Measurements from ENCODE around the gene SEMA6D.
"Not testable (repeated sequence)": the region's sequence is repeated elsewhere in the genome, so short reads cannot be mapped to it uniquely, and the experiment has no call there.

The SEMA6D gene

GRCh38 chr15:47715856-47716445, 1.4 kb upstream of the SEMA6D start:
- no peak for DNase-seq (ENCODE audit: low read depth in 2 of 2)

GRCh38 chr15:47716516-47716915, 789 bp upstream of the SEMA6D start:
- DNase-seq (ENCODE audit: low read depth in 2 of 2): no peak

- DNase-seq (ENCODE audit: low read depth in 2 of 2): no peak
Observed at GRCh38 chr15:47718497-47719437, 1.5 kb downstream of the SEMA6D start.

GRCh38 chr15:47719730-47720129, 2.4 kb downstream of the SEMA6D start:
- no peak for DNase-seq (ENCODE audit: low read depth in 2 of 2)

- no peak for DNase-seq (ENCODE audit: low read depth in 2 of 2)
Observed at GRCh38 chr15:47720555-47720954, 3.2 kb downstream of the SEMA6D start.

GRCh38 chr15:47721676-47722075, 4.4 kb downstream of the SEMA6D start:
- DNase-seq (ENCODE audit: low read depth in 2 of 2): no peak

- no peak for DNase-seq (ENCODE audit: low read depth in 2 of 2)
Observed at GRCh38 chr15:47724346-47724745, 7.0 kb downstream of the SEMA6D start.

GRCh38 chr15:47725051-47725450, 7.7 kb downstream of the SEMA6D start:
- DNase-seq (ENCODE audit: low read depth in 2 of 2): no peak

- DNase-seq (ENCODE audit: low read depth in 2 of 2): no peak
Observed at GRCh38 chr15:47725906-47726305, 8.6 kb downstream of the SEMA6D start.

- no peak for DNase-seq (ENCODE audit: low read depth in 2 of 2)
Observed at GRCh38 chr15:47726399-47726823, 9.1 kb downstream of the SEMA6D start.

GRCh38 chr15:47727137-47727536, 9.8 kb downstream of the SEMA6D start:
- no peak for DNase-seq (ENCODE audit: low read depth in 2 of 2)

GRCh38 chr15:47727676-47728075, 10.4 kb downstream of the SEMA6D start:
- DNase-seq (ENCODE audit: low read depth in 2 of 2): no peak

- DNase-seq (ENCODE audit: low read depth in 2 of 2): no peak
Observed at GRCh38 chr15:47728426-47728825, 11.1 kb downstream of the SEMA6D start.

GRCh38 chr15:47728886-47729285, 11.6 kb downstream of the SEMA6D start:
- DNase-seq (ENCODE audit: low read depth in 2 of 2): no peak

GRCh38 chr15:47731230-47731629, 13.9 kb downstream of the SEMA6D start:
- DNase-seq (ENCODE audit: low read depth in 2 of 2): no peak

GRCh38 chr15:47732248-47732647, 14.9 kb downstream of the SEMA6D start:
- no peak for DNase-seq (ENCODE audit: low read depth in 2 of 2)

GRCh38 chr15:47733085-47733484, 15.8 kb downstream of the SEMA6D start:
- DNase-seq (ENCODE audit: low read depth in 2 of 2): no peak

- no peak for DNase-seq (ENCODE audit: low read depth in 2 of 2)
Observed at GRCh38 chr15:47736143-47736786, 19.0 kb downstream of the SEMA6D start.

- no peak for DNase-seq (ENCODE audit: low read depth in 2 of 2)
Observed at GRCh38 chr15:47737477-47737876, 20.2 kb downstream of the SEMA6D start.

GRCh38 chr15:47738144-47738825, 21.0 kb downstream of the SEMA6D start:
- not testable (repeated sequence) for DNase-seq (ENCODE audit: low read depth in 2 of 2)

GRCh38 chr15:47741082-47741481, 23.8 kb downstream of the SEMA6D start:
- no peak for DNase-seq (ENCODE audit: low read depth in 2 of 2)

- no peak for DNase-seq (ENCODE audit: low read depth in 2 of 2)
Observed at GRCh38 chr15:47741907-47742306, 24.6 kb downstream of the SEMA6D start.

Data from activated CD8-positive, alpha-beta memory T cell treated with anti-CD3 and anti-CD28 coated beads for 4 hours (primary cell).